ENCODE results near the gene NHLH2.

Gene NHLH2

DNA sequence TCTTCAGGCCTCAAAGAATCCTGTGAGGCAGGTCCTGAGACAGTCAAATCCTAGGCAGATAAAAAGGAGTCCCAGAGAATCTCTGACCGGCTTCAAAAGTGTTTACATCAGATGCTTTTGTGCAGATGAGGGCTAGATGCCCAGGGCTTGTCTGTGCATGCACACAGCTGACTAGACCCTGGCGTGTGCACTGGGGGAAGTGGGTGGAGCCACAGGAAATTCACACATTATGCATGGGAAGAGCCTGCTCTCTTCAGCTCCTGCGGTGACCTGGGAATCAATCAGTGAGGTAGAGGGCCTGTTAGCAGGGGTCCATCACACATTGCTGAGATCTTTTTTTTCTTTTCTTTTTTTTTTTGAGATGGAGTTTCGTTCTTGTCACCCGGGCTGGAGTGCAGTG lies 36.6 kb upstream of the NHLH2 start:
- TF ChIP-seq, protein P1, sequence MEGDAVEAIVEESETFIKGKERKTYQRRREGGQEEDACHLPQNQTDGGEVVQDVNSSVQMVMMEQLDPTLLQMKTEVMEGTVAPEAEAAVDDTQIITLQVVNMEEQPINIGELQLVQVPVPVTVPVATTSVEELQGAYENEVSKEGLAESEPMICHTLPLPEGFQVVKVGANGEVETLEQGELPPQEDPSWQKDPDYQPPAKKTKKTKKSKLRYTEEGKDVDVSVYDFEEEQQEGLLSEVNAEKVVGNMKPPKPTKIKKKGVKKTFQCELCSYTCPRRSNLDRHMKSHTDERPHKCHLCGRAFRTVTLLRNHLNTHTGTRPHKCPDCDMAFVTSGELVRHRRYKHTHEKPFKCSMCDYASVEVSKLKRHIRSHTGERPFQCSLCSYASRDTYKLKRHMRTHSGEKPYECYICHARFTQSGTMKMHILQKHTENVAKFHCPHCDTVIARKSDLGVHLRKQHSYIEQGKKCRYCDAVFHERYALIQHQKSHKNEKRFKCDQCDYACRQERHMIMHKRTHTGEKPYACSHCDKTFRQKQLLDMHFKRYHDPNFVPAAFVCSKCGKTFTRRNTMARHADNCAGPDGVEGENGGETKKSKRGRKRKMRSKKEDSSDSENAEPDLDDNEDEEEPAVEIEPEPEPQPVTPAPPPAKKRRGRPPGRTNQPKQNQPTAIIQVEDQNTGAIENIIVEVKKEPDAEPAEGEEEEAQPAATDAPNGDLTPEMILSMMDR (IDR thresholded peaks at IDR 0.05; ENCODE audit: low read depth, low read length), result no peak
- no peak overlapping the region for H3K4me3 ChIP-seq (ENCODE audit: low read depth, low read length)

DNA sequence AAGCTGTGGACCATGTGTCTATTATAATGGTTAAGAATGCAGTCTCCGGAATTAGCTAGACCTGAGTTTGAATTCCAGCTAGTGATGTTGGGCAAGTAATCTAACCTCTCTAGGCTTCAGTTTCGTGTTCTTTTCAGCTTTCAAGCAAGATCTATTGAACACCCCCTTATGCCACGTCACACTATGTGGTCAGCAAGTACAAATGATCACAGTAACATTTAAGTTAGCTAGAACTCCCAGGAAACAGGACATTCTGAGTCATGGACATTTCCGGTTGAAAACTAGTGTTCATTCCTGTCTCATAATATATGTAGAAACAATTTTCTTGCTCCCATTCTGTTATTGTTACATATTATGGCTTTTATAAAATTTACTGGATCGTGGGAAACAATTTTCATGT lies 34.0 kb upstream of the NHLH2 start:
- TF ChIP-seq, protein P1 (IDR thresholded peaks at IDR 0.05; ENCODE audit: low read depth, low read length), result no peak
- H3K4me3 ChIP-seq (ENCODE audit: low read depth, low read length), result no peak overlapping the region

DNA sequence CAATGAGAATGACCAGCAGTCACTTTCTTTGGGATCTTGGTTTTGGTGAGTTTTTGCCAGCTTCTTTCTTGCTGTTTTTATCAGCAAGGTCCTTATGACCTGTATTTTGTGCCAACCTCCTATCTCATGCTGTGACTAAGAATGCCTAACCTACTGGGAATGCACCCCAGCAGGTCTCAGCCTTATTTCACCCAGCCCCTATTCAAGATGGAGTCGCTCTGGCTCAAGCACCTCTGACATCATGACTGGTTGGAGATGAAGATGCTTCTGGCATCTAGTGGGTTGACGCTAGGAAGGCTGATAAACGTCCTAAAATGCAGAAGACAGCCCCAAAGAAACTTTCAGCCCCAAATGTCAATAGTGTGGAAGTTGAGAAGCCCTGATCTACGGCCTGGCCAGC lies 33.6 kb upstream of the NHLH2 start:
- TF ChIP-seq, protein P1 (IDR thresholded peaks at IDR 0.05; ENCODE audit: low read depth, low read length), result no peak
- no peak overlapping the region for H3K4me3 ChIP-seq (ENCODE audit: low read depth, low read length)

DNA sequence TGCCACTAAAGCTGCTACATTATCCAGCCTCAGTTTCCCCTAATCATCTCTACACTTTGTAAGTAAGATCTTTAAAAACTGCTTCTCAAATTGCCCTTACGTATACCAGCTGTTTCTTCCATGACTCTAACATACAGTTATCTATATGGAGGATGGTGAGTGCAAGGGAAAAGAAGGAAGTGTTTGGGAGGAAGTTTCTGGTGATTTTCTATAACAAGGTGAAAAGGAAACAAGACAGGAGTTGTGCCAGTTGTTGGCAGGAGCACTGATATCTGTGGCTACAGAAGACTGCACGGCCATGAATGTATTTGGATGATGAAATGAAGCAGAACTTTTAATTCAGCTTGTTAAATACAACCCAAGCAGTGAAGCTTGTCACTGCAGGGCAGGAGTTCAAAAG lies 32.3 kb upstream of the NHLH2 start:
- TF ChIP-seq, protein P1 (IDR thresholded peaks at IDR 0.05; ENCODE audit: low read depth, low read length), result no peak
- no peak overlapping the region for H3K4me3 ChIP-seq (ENCODE audit: low read depth, low read length)

DNA sequence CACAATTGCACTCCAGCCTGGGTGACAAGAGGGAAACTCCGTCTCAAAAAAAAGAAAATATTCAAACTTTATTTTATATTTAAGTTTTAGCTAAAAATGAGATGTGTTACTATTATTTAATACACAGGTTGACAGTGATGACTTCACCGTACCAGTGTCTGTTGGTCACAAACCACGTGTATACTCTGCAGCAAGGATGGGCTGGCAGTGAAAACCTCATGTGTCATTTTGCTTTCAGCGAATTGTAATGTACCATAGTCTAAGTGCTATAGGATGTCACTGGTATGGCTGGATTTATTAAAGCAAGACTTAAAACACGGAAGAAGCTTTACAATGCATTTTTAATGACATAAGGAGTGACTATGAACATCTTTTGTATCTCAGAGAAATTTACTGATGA lies 28.1 kb upstream of the NHLH2 start:
- TF ChIP-seq, protein P1 (IDR thresholded peaks at IDR 0.05; ENCODE audit: low read depth, low read length), result no peak
- H3K4me3 ChIP-seq (ENCODE audit: low read depth, low read length), result no peak overlapping the region

DNA sequence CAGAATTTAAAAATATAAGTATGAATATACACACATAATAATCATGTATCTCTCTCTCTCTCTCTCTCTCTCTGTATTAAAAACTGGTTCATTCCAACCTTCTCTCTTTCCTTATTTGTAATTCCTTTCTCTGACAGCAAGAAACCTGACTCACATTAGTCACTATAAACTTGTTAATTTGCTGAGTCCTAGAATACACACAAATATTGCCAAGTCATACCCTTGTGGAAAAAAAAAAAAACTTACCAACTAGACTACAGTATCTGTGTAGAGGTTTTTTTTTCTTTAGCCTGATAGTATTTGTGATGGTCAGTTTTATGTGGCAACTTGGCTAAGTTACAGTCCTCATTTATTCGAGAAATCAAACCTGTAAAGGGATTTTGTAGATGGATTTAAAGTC lies 26.3 kb upstream of the NHLH2 start:
- TF ChIP-seq, protein P1 (IDR thresholded peaks at IDR 0.05; ENCODE audit: low read depth, low read length), result no peak
- no peak overlapping the region for H3K4me3 ChIP-seq (ENCODE audit: low read depth, low read length)

DNA sequence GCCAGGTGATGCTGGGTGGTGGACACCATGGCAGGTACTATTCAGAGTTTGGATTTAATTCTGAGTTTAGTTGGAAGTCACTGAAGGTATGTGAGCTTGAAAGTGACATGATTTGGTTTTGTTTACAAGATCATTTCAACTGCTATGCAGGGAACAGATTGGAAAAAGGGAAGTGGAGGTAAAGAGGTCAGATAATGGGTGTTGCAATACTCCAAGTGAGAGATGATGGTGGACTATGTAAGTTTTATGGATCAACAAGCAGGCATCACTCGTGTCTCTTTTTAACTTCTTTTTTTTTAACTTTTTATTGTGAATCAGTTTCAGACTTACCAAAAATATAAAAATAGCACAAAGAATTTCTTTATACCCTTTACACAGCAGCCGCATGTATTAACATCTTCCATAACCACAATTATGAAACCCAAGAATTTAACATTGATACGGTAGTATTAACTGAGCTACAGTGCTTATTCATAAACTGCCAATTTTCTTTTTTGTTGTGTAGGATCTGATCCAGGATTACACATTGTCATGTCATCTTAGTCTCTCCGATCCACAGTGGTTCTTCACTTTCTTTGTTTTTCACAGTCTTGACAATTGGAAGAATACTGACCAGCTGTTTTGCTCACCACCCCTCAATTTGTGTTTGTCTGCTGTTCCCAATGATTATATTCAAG lies 24.9 kb upstream of the NHLH2 start:
- no peak overlapping the region for H3K4me3 ChIP-seq (ENCODE audit: low read depth, low read length)
- TF ChIP-seq, protein P1 (IDR thresholded peaks at IDR 0.05; ENCODE audit: low read depth, low read length), result no peak

All from WI38 (cell line).